ENCODE data around the gene CALCOCO2.

The CALCOCO2 gene

GRCh38 chr17:48799069-48799723 lies 31.6 kb upstream of the CALCOCO2 start:
- TF ChIP-seq, protein P1, sequence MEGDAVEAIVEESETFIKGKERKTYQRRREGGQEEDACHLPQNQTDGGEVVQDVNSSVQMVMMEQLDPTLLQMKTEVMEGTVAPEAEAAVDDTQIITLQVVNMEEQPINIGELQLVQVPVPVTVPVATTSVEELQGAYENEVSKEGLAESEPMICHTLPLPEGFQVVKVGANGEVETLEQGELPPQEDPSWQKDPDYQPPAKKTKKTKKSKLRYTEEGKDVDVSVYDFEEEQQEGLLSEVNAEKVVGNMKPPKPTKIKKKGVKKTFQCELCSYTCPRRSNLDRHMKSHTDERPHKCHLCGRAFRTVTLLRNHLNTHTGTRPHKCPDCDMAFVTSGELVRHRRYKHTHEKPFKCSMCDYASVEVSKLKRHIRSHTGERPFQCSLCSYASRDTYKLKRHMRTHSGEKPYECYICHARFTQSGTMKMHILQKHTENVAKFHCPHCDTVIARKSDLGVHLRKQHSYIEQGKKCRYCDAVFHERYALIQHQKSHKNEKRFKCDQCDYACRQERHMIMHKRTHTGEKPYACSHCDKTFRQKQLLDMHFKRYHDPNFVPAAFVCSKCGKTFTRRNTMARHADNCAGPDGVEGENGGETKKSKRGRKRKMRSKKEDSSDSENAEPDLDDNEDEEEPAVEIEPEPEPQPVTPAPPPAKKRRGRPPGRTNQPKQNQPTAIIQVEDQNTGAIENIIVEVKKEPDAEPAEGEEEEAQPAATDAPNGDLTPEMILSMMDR (IDR thresholded peaks at IDR 0.05; ENCODE audit: extremely low read depth, missing control alignments): no peak
- no peak for DNase-seq (ENCODE audit: low spot score)

DNA sequence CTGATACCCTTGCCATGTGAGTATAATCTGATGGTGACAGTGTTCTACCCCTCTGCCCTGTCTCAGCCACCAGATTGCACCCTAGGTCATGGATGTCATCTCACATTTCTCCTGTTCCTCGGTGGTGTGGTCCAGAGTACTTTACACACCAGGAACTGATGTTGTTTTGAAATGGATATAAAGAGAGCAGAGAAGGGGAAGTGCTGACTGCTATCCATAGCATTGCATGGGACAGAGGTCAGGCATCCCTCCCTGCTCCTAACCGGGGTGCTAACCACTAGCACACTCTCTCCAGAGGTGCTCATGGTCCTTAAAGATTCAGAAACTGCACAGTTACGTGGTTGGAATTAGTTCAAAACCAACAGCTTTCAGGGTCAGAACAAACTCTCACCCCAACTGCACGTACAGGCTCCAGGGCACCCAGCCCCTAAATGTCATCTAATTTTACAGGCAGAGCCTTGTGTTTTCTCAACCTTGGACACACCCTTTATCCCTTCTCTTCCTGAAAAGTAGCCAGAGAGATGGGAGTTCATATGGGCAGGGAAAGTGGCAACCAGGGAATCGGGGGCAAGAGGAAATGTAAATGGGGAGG lies 30.1 kb upstream of the CALCOCO2 start:
- TF ChIP-seq, protein P1 (IDR thresholded peaks at IDR 0.05; ENCODE audit: extremely low read depth, missing control alignments): no peak
- DNase-seq (ENCODE audit: low spot score): no peak

GRCh38 chr17:48804936-48805411 lies 25.9 kb upstream of the CALCOCO2 start:
- peak; percentile 82 for DNase-seq (ENCODE audit: low spot score)
- TF ChIP-seq, protein P1 (IDR thresholded peaks at IDR 0.05; ENCODE audit: extremely low read depth, missing control alignments): peak; percentile 72

DNA sequence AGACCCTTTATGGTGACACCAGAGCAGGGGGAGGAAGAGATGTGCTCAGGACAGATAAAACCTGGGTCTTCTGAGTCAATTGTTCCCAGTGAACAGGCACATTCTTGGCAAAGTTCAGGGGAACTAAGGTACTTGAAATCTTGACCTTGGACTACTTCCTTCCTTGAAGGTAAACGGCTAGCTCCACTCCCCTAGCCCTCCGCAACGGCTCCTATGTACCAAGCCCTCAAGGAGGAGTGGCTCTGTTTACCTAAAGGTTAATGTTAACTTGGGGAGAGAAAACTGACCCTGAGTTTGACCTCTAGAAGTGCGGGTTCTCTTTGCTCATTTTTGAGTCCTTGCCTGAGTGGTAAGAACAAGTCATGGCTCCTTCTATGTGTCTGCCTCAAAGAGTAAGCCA lies 21.7 kb upstream of the CALCOCO2 start:
- DNase-seq (ENCODE audit: low spot score): no peak
- TF ChIP-seq, protein P1 (IDR thresholded peaks at IDR 0.05; ENCODE audit: extremely low read depth, missing control alignments): no peak

GRCh38 chr17:48812001-48812400 lies 18.8 kb upstream of the CALCOCO2 start:
- DNase-seq (ENCODE audit: low spot score): no peak
- TF ChIP-seq, protein P1 (IDR thresholded peaks at IDR 0.05; ENCODE audit: extremely low read depth, missing control alignments): no peak

- TF ChIP-seq, protein P1 (IDR thresholded peaks at IDR 0.05; ENCODE audit: extremely low read depth, missing control alignments): peak; percentile 58
- peak; percentile 87 for DNase-seq (ENCODE audit: low spot score)
Measured at GRCh38 chr17:48814504-48814903, 16.3 kb upstream of the CALCOCO2 start.

DNA sequence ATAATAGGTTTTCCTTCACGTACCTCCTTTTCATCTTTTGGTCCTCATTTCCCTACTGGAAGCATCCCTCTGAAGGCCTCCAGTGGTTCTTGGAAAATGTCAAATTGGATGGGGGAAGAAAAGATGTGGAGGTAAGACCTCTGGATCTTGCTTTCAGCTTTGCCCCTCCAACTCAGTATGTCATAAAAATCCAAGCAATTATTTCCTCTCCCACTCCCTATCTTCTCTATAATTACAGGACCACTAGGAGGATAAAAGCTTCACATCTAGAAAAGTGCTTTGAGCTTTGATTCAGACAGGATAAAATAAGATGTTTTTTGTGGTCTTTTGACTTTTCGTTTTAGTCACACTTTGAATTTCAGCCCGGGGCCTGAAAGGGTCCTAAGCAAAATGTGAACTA lies 15.5 kb upstream of the CALCOCO2 start:
- TF ChIP-seq, protein P1 (IDR thresholded peaks at IDR 0.05; ENCODE audit: extremely low read depth, missing control alignments): no peak
- DNase-seq (ENCODE audit: low spot score): no peak
